ENCODE measurements around the gene LBX2.

DNA sequence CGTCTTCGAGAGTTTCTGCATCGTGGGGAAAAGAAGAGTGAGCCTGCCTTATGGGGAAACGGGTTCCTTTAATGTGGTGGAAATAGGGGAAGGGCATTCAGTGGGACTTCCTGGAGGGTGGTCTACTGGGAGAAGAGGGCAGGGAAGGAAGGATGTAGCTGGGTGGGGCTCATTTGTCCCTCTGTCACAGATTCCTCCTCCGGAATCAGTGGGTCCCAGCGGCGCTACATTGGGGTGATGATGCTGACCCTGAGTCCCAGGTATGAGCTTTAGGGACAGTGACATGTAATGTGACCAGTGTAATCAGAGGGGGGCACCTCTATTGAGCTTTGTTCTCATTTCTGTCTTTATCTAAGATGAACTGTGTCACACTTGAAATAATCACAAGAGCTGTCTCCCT, 32.3 kb upstream of the LBX2 start:
- TF ChIP-seq HDGF (IDR thresholded peaks at IDR 0.05; ENCODE audit: borderline replicate concordance) (no peak), L3MBTL2 (conservative IDR thresholded peaks at IDR 0.05) (no peak), SP1 (IDR thresholded peaks at IDR 0.05) (no peak), BHLHE40 (IDR thresholded peaks at IDR 0.05; ENCODE audit: borderline replicate concordance) (no peak), FOXM1 (IDR thresholded peaks at IDR 0.05; ENCODE audit: borderline replicate concordance) (no peak), ZNF384 (IDR thresholded peaks at IDR 0.05) (no peak), CTBP1 (IDR thresholded peaks at IDR 0.05; ENCODE audit: borderline replicate concordance) (no peak), ELF4 (IDR thresholded peaks at IDR 0.05) (no peak), LEF1 (IDR thresholded peaks at IDR 0.05; ENCODE audit: borderline replicate concordance) (no peak)
- TF ChIP-seq, protein P1, sequence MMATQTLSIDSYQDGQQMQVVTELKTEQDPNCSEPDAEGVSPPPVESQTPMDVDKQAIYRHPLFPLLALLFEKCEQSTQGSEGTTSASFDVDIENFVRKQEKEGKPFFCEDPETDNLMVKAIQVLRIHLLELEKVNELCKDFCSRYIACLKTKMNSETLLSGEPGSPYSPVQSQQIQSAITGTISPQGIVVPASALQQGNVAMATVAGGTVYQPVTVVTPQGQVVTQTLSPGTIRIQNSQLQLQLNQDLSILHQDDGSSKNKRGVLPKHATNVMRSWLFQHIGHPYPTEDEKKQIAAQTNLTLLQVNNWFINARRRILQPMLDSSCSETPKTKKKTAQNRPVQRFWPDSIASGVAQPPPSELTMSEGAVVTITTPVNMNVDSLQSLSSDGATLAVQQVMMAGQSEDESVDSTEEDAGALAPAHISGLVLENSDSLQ (IDR thresholded peaks at IDR 0.05), result no peak

Data from HEK293T (cell line).